Measurements from ENCODE around the gene ABCC8.

The ABCC8 gene

GRCh38 chr11:17389957-17390649 lies 86.5 kb downstream of the ABCC8 start:
- Histone ChIP-seq H3K4me3 (ENCODE audit: low read length) (peak overlapping the region; percentile 48), H3K9ac (ENCODE audit: low read length) (no peak overlapping the region), H3K36me3 (ENCODE audit: control insufficient read depth, low read depth, low read length) (no peaks in the 10 kb centered on the region), H3K4me1 (ENCODE audit: control insufficient read depth, low read depth, low read length) (peaks cover 4% of the 10 kb centered on the region), H3K27me3 (ENCODE audit: control insufficient read depth, insufficient read depth, low read length) (no peaks in the 10 kb centered on the region), H3K27ac (ENCODE audit: low read length) (no peak overlapping the region), H3K9me3 (ENCODE audit: control insufficient read depth, low read depth, low read length) (no peaks in the 10 kb centered on the region)

GRCh38 chr11:17389211-17389956 lies 87.3 kb downstream of the ABCC8 start:
- Histone ChIP-seq H3K9me3 (ENCODE audit: control insufficient read depth, low read depth, low read length) (no peaks in the 10 kb centered on the region), H3K36me3 (ENCODE audit: control insufficient read depth, low read depth, low read length) (no peaks in the 10 kb centered on the region), H3K27ac (ENCODE audit: low read length) (no peak overlapping the region), H3K4me1 (ENCODE audit: control insufficient read depth, low read depth, low read length) (peaks cover 4% of the 10 kb centered on the region), H3K27me3 (ENCODE audit: control insufficient read depth, insufficient read depth, low read length) (no peaks in the 10 kb centered on the region), H3K9ac (ENCODE audit: low read length) (no peak overlapping the region), H3K4me3 (ENCODE audit: low read length) (peak overlapping the region; percentile 48)

- H3K36me3 ChIP-seq (ENCODE audit: control insufficient read depth, low read depth, low read length) = no peaks in the 10 kb centered on the region
- no peak within 1 kb of the TSS for H3K9ac ChIP-seq (ENCODE audit: low read length)
- no peak within 1 kb of the TSS for H3K27ac ChIP-seq (ENCODE audit: low read length)
- H3K4me1 ChIP-seq (ENCODE audit: control insufficient read depth, low read depth, low read length) = peaks cover 4% of the 10 kb centered on the region
- H3K4me3 ChIP-seq (ENCODE audit: low read length) = peak within 1 kb of the TSS; percentile 55
- no peaks in the 10 kb centered on the region for H3K27me3 ChIP-seq (ENCODE audit: control insufficient read depth, insufficient read depth, low read length)
- no peaks in the 10 kb centered on the region for H3K9me3 ChIP-seq (ENCODE audit: control insufficient read depth, low read depth, low read length)
Measured at GRCh38 chr11:17388609-17389210, 87.9 kb downstream of the ABCC8 start, which contains the start of gene KCNJ11. KCNJ11 (minus strand) TSS chr11:17388659; CDS start chr11:17388091, 568 bp downstream.

GRCh38 chr11:17387811-17388210 lies 88.8 kb downstream of the ABCC8 start:
- no peaks in the 10 kb centered on the region for H3K9me3 ChIP-seq (ENCODE audit: control insufficient read depth, low read depth, low read length)
- peaks cover 4% of the 10 kb centered on the region for H3K4me1 ChIP-seq (ENCODE audit: control insufficient read depth, low read depth, low read length)
- H3K4me3 ChIP-seq (ENCODE audit: low read length) = no peak overlapping the region
- H3K27ac ChIP-seq (ENCODE audit: low read length) = no peak overlapping the region
- H3K9ac ChIP-seq (ENCODE audit: low read length) = no peak overlapping the region
- H3K27me3 ChIP-seq (ENCODE audit: control insufficient read depth, insufficient read depth, low read length) = no peaks in the 10 kb centered on the region
- no peaks in the 10 kb centered on the region for H3K36me3 ChIP-seq (ENCODE audit: control insufficient read depth, low read depth, low read length)

- no peaks in the 10 kb centered on the region for H3K36me3 ChIP-seq (ENCODE audit: control insufficient read depth, low read depth, low read length)
- H3K9me3 ChIP-seq (ENCODE audit: control insufficient read depth, low read depth, low read length) = no peaks in the 10 kb centered on the region
- no peaks in the 10 kb centered on the region for H3K27me3 ChIP-seq (ENCODE audit: control insufficient read depth, insufficient read depth, low read length)
- H3K4me1 ChIP-seq (ENCODE audit: control insufficient read depth, low read depth, low read length) = peaks cover 4% of the 10 kb centered on the region
- no peak overlapping the region for H3K9ac ChIP-seq (ENCODE audit: low read length)
- H3K27ac ChIP-seq (ENCODE audit: low read length) = no peak overlapping the region
- H3K4me3 ChIP-seq (ENCODE audit: low read length) = no peak overlapping the region
Measured at GRCh38 chr11:17387254-17387653, 89.4 kb downstream of the ABCC8 start.

- no peak overlapping the region for H3K9ac ChIP-seq (ENCODE audit: low read length)
- H3K4me3 ChIP-seq (ENCODE audit: low read length) = no peak overlapping the region
- no peak overlapping the region for H3K27ac ChIP-seq (ENCODE audit: low read length)
- no peaks in the 10 kb centered on the region for H3K9me3 ChIP-seq (ENCODE audit: control insufficient read depth, low read depth, low read length)
- H3K4me1 ChIP-seq (ENCODE audit: control insufficient read depth, low read depth, low read length) = peaks cover 4% of the 10 kb centered on the region
- no peaks in the 10 kb centered on the region for H3K36me3 ChIP-seq (ENCODE audit: control insufficient read depth, low read depth, low read length)
- no peaks in the 10 kb centered on the region for H3K27me3 ChIP-seq (ENCODE audit: control insufficient read depth, insufficient read depth, low read length)
Measured at GRCh38 chr11:17386331-17387084, 90.1 kb downstream of the ABCC8 start.

GRCh38 chr11:17385926-17386325 lies 90.7 kb downstream of the ABCC8 start:
- Histone ChIP-seq H3K4me3 (ENCODE audit: low read length) (no peak overlapping the region), H3K27ac (ENCODE audit: low read length) (no peak overlapping the region), H3K9ac (ENCODE audit: low read length) (no peak overlapping the region)

GRCh38 chr11:17385492-17385891 lies 91.2 kb downstream of the ABCC8 start:
- Histone ChIP-seq H3K27me3 (ENCODE audit: control insufficient read depth, insufficient read depth, low read length) (no peaks in the 10 kb centered on the region), H3K4me3 (ENCODE audit: low read length) (no peak overlapping the region), H3K9ac (ENCODE audit: low read length) (no peak overlapping the region), H3K4me1 (ENCODE audit: control insufficient read depth, low read depth, low read length) (peaks cover 4% of the 10 kb centered on the region), H3K27ac (ENCODE audit: low read length) (no peak overlapping the region), H3K36me3 (ENCODE audit: control insufficient read depth, low read depth, low read length) (no peaks in the 10 kb centered on the region), H3K9me3 (ENCODE audit: control insufficient read depth, low read depth, low read length) (no peaks in the 10 kb centered on the region)

More at GRCh38 chr11:17385926-17386325, 90.7 kb downstream of the ABCC8 start:
- H3K4me1 ChIP-seq (ENCODE audit: control insufficient read depth, low read depth, low read length) = peaks cover 4% of the 10 kb centered on the region
- H3K27me3 ChIP-seq (ENCODE audit: control insufficient read depth, insufficient read depth, low read length) = no peaks in the 10 kb centered on the region
- no peaks in the 10 kb centered on the region for H3K9me3 ChIP-seq (ENCODE audit: control insufficient read depth, low read depth, low read length)
- H3K36me3 ChIP-seq (ENCODE audit: control insufficient read depth, low read depth, low read length) = no peaks in the 10 kb centered on the region

- Histone ChIP-seq H3K27ac (ENCODE audit: low read length) (no peak overlapping the region), H3K9ac (ENCODE audit: low read length) (no peak overlapping the region), H3K4me1 (ENCODE audit: control insufficient read depth, low read depth, low read length) (no peaks in the 10 kb centered on the region), H3K9me3 (ENCODE audit: control insufficient read depth, low read depth, low read length) (peaks cover under 1% of the 10 kb centered on the region), H3K27me3 (ENCODE audit: control insufficient read depth, insufficient read depth, low read length) (no peaks in the 10 kb centered on the region), H3K4me3 (ENCODE audit: low read length) (no peak overlapping the region), H3K36me3 (ENCODE audit: control insufficient read depth, low read depth, low read length) (no peaks in the 10 kb centered on the region)
Measured at GRCh38 chr11:17384002-17384511, 92.6 kb downstream of the ABCC8 start.

- no peaks in the 10 kb centered on the region for H3K27me3 ChIP-seq (ENCODE audit: control insufficient read depth, insufficient read depth, low read length)
- H3K9ac ChIP-seq (ENCODE audit: low read length) = no peak overlapping the region
- peaks cover 7% of the 10 kb centered on the region for H3K9me3 ChIP-seq (ENCODE audit: control insufficient read depth, low read depth, low read length)
- no peak overlapping the region for H3K27ac ChIP-seq (ENCODE audit: low read length)
- no peak overlapping the region for H3K4me3 ChIP-seq (ENCODE audit: low read length)
- no peaks in the 10 kb centered on the region for H3K36me3 ChIP-seq (ENCODE audit: control insufficient read depth, low read depth, low read length)
- no peaks in the 10 kb centered on the region for H3K4me1 ChIP-seq (ENCODE audit: control insufficient read depth, low read depth, low read length)
Measured at GRCh38 chr11:17383461-17383860, 93.2 kb downstream of the ABCC8 start.

All from iPS-18a (cell line).